ENCODE data around the gene SLCO2A1.

DNA sequence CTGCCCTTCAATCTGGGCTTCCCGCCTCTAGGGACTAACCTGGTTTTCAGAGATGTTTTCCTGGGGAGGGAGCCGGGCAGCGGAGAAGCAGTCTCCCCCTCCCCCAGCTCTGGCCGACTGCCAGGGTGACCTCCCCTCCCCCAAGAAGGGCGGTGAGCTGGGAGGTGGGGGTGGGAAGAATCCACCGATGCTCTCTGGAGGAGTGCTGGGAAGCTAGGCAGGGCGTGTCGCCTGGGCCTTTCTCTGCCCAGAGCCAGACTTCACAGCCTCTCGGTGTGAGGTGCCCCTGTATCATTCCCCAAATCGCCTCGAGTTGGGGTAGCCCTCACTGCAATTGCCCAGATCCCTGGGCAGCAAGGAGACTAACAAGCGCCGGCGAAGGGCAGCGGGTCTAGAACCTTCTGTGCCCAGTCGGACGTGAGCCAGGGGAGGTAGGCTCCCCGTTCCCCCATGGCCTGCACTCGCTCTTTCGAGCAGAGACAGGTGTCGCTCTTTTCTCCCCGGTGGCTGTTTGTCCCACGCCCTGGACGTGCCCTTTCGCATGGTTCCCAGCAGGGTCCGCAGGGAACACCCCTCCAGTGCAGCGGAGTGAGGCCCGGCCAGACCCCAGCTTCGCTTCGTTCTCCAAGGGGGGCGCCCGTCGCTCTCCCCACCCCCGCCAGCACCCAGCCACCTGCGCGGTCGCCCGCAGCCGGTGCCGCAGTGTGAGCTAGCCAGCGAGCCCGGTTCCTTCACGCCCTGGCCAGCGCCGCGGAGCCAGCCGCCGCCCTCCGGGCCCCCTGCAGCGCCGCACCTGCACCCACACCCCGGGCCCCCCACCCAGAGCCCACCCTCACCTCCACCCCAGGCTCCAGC lies 135.1 kb downstream of the SLCO2A1 start:
- TF ChIP-seq, protein P1, sequence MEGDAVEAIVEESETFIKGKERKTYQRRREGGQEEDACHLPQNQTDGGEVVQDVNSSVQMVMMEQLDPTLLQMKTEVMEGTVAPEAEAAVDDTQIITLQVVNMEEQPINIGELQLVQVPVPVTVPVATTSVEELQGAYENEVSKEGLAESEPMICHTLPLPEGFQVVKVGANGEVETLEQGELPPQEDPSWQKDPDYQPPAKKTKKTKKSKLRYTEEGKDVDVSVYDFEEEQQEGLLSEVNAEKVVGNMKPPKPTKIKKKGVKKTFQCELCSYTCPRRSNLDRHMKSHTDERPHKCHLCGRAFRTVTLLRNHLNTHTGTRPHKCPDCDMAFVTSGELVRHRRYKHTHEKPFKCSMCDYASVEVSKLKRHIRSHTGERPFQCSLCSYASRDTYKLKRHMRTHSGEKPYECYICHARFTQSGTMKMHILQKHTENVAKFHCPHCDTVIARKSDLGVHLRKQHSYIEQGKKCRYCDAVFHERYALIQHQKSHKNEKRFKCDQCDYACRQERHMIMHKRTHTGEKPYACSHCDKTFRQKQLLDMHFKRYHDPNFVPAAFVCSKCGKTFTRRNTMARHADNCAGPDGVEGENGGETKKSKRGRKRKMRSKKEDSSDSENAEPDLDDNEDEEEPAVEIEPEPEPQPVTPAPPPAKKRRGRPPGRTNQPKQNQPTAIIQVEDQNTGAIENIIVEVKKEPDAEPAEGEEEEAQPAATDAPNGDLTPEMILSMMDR (IDR thresholded peaks at IDR 0.05): no peak
- TF ChIP-seq EP300 (IDR thresholded peaks at IDR 0.05): no peak
- no peak for TF ChIP-seq POLR2A (IDR thresholded peaks at IDR 0.05)
- TF ChIP-seq POLR2AphosphoS5 (IDR thresholded peaks at IDR 0.05): no peak
